Heart left ventricle (tissue), 16 donors: ENCODE measurements around the gene GNRH2. TPM values are rescaled to one million over a fixed set of nuclear protein-coding genes. Genes with fewer than 3 reads are reported as not detected.

Experiments
- ATAC-seq, 4 donors: fragments of 200-7000 bp; cut with Tn5 transposase; one replicate each; pipeline ENCODE4 v1.9.1; 2020 to 2022; ENCODE audit warnings: moderate library complexity in 4 of 4, mild to moderate bottlenecking in 3 of 4, moderate number of reproducible peaks in 1 of 4
- DNase-seq, 5 donors: peaks; one replicate each; pipeline ENCODE4 v3.0.0-alpha.2; 2020
- H3K27ac ChIP-seq, 12 donors: fragments of 200-600 bp; sonication (generic) in 4 of 12; one replicate each; pipeline versions ENCODE4 v1.5.0 to v1.8.0; 2016 to 2022; ENCODE audit warnings: mild to moderate bottlenecking in 2 of 12
- H3K27me3 ChIP-seq, 9 donors: fragments of 200-600 bp; sonication (generic) in 2 of 9; one replicate each; pipeline versions ENCODE4 v1.5.1 to v1.8.0; 2016 to 2022; ENCODE audit warnings: mild to moderate bottlenecking in 3 of 9
- H3K36me3 ChIP-seq, 9 donors: fragments of 200-600 bp; sonication (generic) in 2 of 9; one replicate each; pipeline versions ENCODE4 v1.5.0 to v1.8.0; 2018 to 2022; ENCODE audit warnings: mild to moderate bottlenecking in 2 of 9
- H3K4me1 ChIP-seq, 12 donors: fragments of 200-600 bp; sonication (generic) in 4 of 12; one replicate each; pipeline versions ENCODE4 v1.5.0 to v1.8.0; 2016 to 2022; ENCODE audit warnings: mild to moderate bottlenecking in 3 of 12
- H3K4me3 ChIP-seq, 12 donors: fragments of 200-600 bp; sonication (generic) in 4 of 12; one replicate each; pipeline versions ENCODE4 v1.5.0 to v1.8.0; 2017 to 2022; ENCODE audit warnings: mild to moderate bottlenecking in 9 of 12, moderate library complexity in 4 of 12
- H3K9me3 ChIP-seq, 12 donors: fragments of 200-600 bp; sonication (generic) in 4 of 12; one replicate each; pipeline versions ENCODE4 v1.5.0 to v1.8.0; 2016 to 2022; ENCODE audit warnings: mild to moderate bottlenecking in 1 of 12
- POLR2A ChIP-seq, 2 donors: fragments of 450-650 bp; IDR thresholded peaks; one replicate each; pipeline ENCODE4 v1.6.1; 2017; ENCODE audit warnings: antibody characterized with exemption in 2 of 2, mild to moderate bottlenecking in 2 of 2, moderate library complexity in 2 of 2
- WGBS, 4 donors: extraction: QIAGEN DNeasy Blood & Tissue Kit in 2 of 4; methylation state at CpG; one replicate each; pipeline versions ENCODE4 v1.1.5 to v1.1.7; 2013 to 2018; 5-methylcytosine and 5-hydroxymethylcytosine counted together
- intact Hi-C, 10 donors: fragments of 100-400 bp; cut with DNase I; formaldehyde crosslinking; loops; one replicate each; pipeline versions ENCODE4 v1.11.1 to v1.14.2; 2022
- polyA plus RNA-seq, 2 donors: library from polyadenylated mRNA; stranded (reverse); fragments of 200-250 nt; gene quantifications; one replicate each; pipeline ENCODE4 v1.2.3, GENCODE V29; 2013
- total RNA-seq, 9 donors: library from RNA; depleted of rRNA in 2 of 9; stranded (reverse); fragments of >200 nt in 2 of 9; fragmentation: NEBNext Ultra II Directional in 3 of 9; extraction: Animal tissue kit (Norgen Biotek cat#: 25700) in 3 of 9; gene quantifications; one replicate each; pipeline versions ENCODE4 v1.1.0 to v1.2.4, GENCODE V29; 2016 to 2023
- TF ChIP-seq, protein P1 (sequence below), 12 donors: fragments of 200-600 bp; sonication (generic) in 4 of 12; IDR thresholded peaks; one replicate each; pipeline versions ENCODE4 v1.5.0 to v1.8.0; 2018 to 2022; ENCODE audit warnings: antibody characterized with exemption in 12 of 12, mild to moderate bottlenecking in 5 of 12
- donor health status: ischemic (EF 13 %, LVEDD 7.1; RV severe dilation, severe dysfunction).
- donor health status: healthy with polysubstance abuse.
- donor health status: DM: no; HTN: yes; CAD: no.
- donor health status: DM: no; HTN: no; CAD: no.
- donor health status: ischemic (EF 25% LVEDD 6.9; RV normal size, moderate dysfunction).
- donor health status: ischemic (EF 25% LVEDD 5.7; RV mildly dilated, moderate dysfunction).
- donor health status: healthy.
- donor health status: DM: yes; HTN: yes; CAD: no.
- donor health status: ischemic (EF 35%, LVEDD 5.7; RV mildly dilated, moderate dysfunction).
- donor health status: nonischemic (EF 11% LVEDD 7.7; RV severe dilation, severe dysfunction).
- donor health status: DM: yes; HTN: yes; CAD: no.
- donor health status: PGD.
- donor health status: ischemic (EF 29% LVEDD 5.4; RV normal size, mild dysfunction).
- donor health status: nonischemic (EF 23%, LVEDD 6.1; RV moderate dilation, normal function).

Gene GNRH2
- total and polyA plus RNA-seq, 11 donors, result 0.48 TPM; not detected in 10

DNA sequence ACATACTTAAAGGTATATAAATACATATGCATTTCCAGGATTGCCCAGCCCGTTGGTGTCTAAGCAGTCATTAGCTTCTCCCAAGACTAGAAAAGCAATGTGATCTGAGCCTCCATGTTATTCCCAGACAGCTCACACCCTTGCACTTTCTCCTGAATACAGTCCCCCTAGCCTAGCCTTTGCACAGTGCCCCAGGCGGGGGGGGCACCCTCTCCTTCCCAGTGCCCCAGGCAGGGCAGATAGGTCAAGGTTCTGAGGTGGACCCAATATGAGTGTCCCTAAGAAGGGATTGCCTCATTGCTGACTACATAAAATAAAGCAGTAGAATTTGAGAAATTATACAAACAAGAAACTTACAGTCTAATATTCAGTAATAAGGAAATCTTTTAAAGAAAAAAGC lies 15.4 kb upstream of the GNRH2 start:
- intact Hi-C loops, result no loop called here
- Histone ChIP-seq H3K27ac (no peak overlapping the region), H3K4me1 (peaks cover 0 to 8% (median 0%) of the 10 kb centered on the region in 12 donors), H3K4me3 (no peak overlapping the region), H3K36me3 (peaks cover 0 to 90% (median 84%) of the 10 kb centered on the region in 9 donors), H3K9me3 (no peaks in the 10 kb centered on the region), H3K27me3 (no peaks in the 10 kb centered on the region)
- no peak for DNase-seq
- 69 to 93% (median 84%) methylated on average over 2 of the region's 2 CpGs for WGBS, 4 donors
- TF ChIP-seq, protein P1, sequence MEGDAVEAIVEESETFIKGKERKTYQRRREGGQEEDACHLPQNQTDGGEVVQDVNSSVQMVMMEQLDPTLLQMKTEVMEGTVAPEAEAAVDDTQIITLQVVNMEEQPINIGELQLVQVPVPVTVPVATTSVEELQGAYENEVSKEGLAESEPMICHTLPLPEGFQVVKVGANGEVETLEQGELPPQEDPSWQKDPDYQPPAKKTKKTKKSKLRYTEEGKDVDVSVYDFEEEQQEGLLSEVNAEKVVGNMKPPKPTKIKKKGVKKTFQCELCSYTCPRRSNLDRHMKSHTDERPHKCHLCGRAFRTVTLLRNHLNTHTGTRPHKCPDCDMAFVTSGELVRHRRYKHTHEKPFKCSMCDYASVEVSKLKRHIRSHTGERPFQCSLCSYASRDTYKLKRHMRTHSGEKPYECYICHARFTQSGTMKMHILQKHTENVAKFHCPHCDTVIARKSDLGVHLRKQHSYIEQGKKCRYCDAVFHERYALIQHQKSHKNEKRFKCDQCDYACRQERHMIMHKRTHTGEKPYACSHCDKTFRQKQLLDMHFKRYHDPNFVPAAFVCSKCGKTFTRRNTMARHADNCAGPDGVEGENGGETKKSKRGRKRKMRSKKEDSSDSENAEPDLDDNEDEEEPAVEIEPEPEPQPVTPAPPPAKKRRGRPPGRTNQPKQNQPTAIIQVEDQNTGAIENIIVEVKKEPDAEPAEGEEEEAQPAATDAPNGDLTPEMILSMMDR (IDR thresholded peaks at IDR 0.05), result no peak
- no peak for ATAC-seq

DNA sequence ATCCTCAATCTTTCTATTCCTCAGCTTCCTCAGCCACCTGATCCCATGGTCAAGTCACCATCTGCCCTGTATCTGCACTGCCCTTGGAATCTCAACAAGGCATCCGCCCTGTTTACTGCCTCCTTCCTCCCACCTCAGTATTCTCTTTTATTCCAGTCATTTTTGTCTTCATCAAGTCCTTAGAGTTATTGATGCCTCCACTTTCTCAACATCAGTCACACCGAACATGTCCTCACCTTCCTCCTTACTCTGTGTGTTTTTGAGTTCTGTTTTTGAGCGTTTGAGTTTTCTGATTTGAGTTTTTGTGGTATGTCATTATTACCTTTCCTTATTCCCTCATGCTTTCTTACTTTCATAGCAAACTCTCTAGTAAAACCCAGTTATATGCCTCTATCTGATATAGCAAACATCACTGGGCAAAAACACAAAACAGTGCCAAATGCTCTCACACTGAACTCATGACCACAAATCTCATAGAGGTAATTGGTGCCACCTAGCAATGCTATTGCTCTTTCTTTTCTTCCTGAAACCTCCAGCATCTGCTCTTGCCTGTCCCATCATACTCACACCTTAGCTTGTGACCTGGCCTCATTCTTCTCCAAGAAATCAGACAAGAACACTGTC lies 11.8 kb upstream of the GNRH2 start:
- H3K9me3 ChIP-seq, result no peaks in the 10 kb centered on the region
- DNase-seq (no peak), ATAC-seq (no peak)
- no peak overlapping the region for H3K4me3 ChIP-seq
- TF ChIP-seq POLR2A (IDR thresholded peaks at IDR 0.05), result no peak
- TF ChIP-seq, protein P1 (IDR thresholded peaks at IDR 0.05), result no peak
- peaks cover 0 to 11% (median 0%) of the 10 kb centered on the region in 12 donors for H3K4me1 ChIP-seq
- peaks cover 0 to 88% (median 75%) of the 10 kb centered on the region in 9 donors for H3K36me3 ChIP-seq
- intact Hi-C loops, result no loop called here
- 94 to 97% (median 96%) methylated on average over 3 of the region's 3 CpGs for WGBS, 4 donors
- no peaks in the 10 kb centered on the region for H3K27me3 ChIP-seq
- no peak overlapping the region for H3K27ac ChIP-seq

DNA sequence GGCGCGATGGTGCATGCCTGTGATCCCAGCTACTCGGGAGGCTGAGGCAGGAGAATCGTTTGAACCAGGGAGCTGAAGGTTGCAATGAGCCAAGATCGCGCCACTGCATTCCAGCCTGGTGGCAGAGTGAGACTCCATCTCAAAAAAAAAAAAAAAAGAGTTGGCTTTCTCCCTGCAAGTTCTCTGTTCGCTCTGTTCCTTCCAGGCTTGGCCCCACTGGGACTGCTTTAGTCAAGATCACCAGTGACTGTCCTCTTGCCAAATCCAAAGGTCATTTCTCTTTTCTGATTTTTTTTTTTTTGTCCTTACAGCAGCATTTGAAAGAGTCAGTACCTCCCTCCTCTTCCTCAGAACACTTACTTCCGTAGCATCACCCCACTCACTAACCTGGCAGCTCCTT lies 10.8 kb upstream of the GNRH2 start:
- DNase-seq, result peak in 3 of 5 donors; percentile 30 to 68 (median 63)
- 53 to 86% (median 85%) methylated on average over 8 of the region's 8 CpGs for WGBS, 4 donors

DNA sequence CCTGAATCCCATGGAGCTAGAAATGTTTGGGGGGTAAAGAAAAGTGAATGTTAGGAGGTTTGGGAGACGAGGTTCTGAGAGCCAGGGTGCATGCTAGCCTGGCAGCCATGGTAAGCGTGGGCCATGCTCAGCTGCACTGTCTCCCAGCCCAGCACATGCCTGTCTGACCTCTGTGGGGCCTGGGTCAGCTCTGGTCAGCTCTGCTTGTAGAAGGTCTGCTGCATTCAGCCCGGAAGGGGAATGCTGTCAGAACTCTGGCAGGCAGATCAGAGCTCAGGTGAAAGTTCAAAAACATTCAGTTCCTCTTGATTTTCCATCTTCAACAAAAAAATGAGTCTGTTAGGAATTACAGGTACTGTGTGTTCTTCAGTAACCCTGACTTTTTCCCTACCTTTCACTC lies 5.8 kb upstream of the GNRH2 start:
- intact Hi-C loops, result no loop called here
- DNase-seq (no peak), ATAC-seq (no peak)
- WGBS, 4 donors, result 88 to 93% (median 90%) methylated on average over 3 of the region's 3 CpGs
- H3K4me3 ChIP-seq, result no peak overlapping the region
- H3K4me1 ChIP-seq, result peaks cover 0 to 17% (median 7%) of the 10 kb centered on the region in 12 donors
- H3K27ac ChIP-seq, result no peak overlapping the region
- no peaks in the 10 kb centered on the region for H3K9me3 ChIP-seq
- no peaks in the 10 kb centered on the region for H3K27me3 ChIP-seq
- TF ChIP-seq, protein P1 (IDR thresholded peaks at IDR 0.05), result no peak
- no peak for TF ChIP-seq POLR2A (IDR thresholded peaks at IDR 0.05)
- peaks cover 0 to 74% (median 66%) of the 10 kb centered on the region in 9 donors for H3K36me3 ChIP-seq

More for the DNA sequence above, 10.8 kb upstream of the GNRH2 start:
- intact Hi-C loops, result no loop called here
- Histone ChIP-seq H3K4me3 (no peak overlapping the region), H3K36me3 (peaks cover 0 to 88% (median 75%) of the 10 kb centered on the region in 9 donors), H3K27ac (peak overlapping the region in 1 of 12 donors; percentile 33), H3K9me3 (no peaks in the 10 kb centered on the region), H3K27me3 (no peaks in the 10 kb centered on the region), H3K4me1 (peaks cover 0 to 11% (median 0%) of the 10 kb centered on the region in 12 donors)
- ATAC-seq, result peak in 3 of 4 donors; percentile 5 to 49 (median 11)
- TF ChIP-seq, protein P1 (IDR thresholded peaks at IDR 0.05), result no peak
- TF ChIP-seq POLR2A (IDR thresholded peaks at IDR 0.05), result no peak
